NCI-H82 (cell line): ENCODE data around the gene EIF4G1.
A peak's percentile ranks its signal among the peaks of the same experiment; 100 is the strongest.

ENCODE experiments used
- DNase-seq: peaks from one replicate; lab custom pipeline; 2025; lab: John Stamatoyannopoulos, UW

The EIF4G1 gene

DNA sequence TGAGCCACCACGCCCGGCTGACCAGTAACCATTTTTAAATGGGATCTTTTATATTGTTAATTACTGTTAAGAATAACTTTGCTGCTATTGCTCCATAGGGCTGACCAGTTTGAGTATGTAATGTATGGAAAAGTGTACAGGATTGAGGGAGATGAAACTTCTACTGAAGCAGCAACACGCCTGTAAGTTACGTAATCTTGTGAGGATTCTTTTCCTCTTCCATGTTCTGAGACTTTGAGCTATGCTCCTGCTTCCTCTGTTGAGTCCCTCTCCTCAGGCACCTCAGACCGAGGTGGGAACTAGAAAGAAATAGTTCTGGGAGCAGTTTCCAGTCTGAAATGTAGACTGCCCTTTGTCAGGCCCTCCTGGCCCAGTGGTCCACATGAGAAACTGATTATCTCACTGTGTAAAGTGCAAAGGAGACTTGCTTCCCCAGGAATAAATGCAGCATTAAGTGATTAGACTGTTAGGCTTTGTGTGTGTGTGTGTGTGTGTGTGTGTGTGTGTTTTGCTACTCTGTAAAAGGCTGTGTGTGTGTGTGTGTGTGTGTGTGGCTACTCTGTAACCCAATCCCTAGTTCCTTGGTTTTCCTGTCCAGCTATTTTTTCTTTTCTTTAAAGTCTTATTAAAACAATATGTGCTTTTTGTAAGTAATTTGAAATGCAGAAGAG is 52.3 kb downstream of the EIF4G1 start:
- DNase-seq = no peak

DNA sequence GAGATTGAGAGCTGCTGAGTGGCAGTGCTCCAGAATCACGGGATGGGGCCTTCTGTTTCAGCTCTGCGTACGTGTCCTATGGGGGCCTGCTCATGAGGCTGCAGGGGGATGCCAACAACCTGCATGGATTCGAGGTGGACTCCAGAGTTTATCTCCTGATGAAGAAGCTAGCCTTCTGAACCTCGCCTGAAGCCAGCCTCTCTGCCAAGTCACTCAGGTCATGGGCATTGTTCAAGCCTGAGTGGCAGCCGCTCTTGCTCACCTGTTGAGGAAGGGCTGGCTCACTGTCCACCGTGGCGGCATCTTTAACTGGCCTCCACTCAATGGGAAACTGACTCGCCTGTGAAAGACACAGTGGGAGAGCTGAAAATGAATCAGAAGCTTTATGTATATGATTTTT is 53.7 kb downstream of the EIF4G1 start:
- DNase-seq = no peak

DNA sequence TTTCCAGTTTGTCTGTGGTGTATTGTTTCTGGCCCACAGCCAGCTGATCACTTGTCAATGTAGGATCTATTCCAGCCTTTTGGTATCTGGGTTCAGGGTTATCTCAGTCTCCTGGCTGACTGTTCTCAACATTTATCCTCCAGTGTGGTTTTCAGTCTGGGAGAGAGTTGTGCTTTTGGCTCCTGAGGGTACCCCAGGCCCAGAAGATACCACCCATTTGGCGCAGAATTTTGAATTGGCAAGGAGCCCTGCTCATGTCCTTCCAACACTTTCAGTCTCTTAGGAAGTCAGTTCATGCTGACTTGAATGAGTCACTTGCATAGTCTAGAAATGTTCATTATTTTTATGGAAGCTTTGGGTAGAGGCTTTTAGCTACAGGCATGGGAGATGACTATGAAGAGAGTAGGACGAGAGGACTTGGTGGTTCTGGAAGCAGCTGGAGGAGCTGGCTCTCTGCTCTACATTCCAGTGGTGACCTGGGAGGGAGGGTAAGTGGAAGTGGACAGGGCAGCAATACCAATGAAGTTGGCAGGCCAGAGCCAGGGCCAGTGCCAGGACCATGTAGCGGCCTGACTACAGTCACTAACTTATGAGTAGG is 54.3 kb downstream of the EIF4G1 start:
- DNase-seq = no peak

DNA sequence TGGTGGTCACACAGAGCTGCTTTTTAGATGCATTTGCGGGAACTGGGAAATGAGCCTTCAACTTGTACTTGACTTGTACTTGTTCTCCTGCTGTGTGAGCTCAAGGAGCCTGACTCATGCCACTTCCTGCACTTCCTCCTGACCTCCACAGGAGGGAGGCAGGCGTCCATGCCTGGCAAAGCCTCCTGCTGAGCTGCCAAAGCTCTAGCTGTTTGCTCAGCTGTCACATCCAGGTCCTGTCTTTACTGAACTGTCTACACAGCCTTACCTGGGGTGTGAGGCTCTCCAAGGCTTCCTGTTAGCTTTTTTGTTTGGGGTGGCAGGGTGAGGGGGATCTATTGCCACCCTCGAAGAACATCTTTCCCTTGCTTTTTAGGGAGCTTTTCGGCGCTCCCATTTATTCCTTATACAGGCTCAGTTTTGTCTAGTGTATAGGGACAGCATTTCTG is 57.2 kb downstream of the EIF4G1 start:
- peak; percentile 95 for DNase-seq

- no peak for DNase-seq
Observed at GRCh38 chr3:184372296-184372821, 58.0 kb downstream of the EIF4G1 start.

DNA sequence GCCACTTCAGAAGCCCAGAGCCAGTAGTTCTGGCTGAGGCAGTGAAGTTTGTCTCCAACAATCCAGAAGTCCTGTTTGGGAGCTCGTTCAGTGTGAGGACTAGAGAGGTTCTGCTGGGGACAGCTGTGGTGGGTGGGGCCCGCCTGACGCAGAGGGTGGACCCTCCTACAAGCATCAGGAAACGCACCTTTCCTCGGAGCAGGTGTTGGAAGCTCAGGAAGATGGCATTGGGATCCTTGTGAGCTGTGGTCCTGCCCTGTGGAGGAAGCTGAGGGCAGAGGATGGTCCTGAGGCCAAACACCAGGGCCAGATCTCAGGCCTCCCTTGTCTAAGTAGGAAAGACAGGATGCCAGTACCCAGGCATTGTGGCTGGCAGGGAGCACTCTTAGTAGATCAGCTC is 58.5 kb downstream of the EIF4G1 start:
- DNase-seq = no peak

DNA sequence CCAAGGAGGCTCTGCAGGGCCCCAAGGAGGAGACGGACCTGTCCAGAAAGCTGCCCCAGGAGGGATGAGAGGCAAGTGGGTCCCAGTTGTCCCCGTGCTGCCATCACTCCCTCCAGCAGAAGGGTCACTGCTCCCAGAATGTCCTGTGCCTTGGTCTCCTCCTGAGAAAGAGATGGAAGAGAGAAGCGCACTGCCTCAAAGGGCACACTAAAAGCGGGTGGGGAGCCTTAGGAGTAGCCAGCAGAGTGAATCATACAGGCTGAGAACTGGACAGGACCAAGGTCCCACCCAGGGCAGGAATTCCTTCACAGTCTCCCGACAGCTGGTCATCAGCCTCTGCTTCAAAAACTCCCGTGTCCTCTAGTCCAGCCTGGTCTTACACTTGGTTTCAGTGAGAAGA is 59.0 kb downstream of the EIF4G1 start:
- DNase-seq = no peak

DNA sequence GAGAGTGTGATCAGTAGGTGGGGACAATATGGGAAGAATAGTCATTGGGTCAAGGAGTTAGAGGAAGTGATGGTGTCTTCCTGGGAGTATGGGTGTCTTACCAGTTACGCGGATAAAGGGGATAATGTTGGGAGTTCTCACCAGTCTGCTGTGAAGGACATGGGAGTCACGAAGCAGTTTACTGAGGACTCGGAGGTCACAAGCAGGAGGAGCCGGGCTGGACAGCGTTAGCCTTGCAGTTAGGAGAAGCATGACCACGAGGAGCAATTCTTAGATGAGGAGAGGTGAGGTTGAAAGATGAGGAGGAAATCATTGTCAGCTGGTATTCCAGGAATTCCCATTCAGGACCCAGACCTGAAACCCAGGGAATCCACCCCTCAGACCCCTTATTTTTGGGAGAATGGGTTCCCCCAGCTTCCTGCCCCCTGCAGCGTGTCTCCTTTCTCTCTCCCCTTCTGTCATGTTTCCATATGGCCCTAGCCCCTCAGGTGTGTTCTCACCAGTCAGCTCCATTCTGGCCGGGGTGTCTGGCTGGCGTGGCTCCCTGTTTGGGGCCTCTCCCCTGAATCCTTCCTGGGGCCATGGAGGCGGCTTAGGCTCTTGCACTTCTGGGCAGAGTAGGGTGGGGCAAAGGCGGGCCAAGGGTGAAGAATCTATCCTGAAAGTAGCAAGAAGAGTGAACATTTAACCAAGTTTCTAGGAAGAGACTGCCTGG is 61.5 kb downstream of the EIF4G1 start:
- no peak for DNase-seq

DNA sequence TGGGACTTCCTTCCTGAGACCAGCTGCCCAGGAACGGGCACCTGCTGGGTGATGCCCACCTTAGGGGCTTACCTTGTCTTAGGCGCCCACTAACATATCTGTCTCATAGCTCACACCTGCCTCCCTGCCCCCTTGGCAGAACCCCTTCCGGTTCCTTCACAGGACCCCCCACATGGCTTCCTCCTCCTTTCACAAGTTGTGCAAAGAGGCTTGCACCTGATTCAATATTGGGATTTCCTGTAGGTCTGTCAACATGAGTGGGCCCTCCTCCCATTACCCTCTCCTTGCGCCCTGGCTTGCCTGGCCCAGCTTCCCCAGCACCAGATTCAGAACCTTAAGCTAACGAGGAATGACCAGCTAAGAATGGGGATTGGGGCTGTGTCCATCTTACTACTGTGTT is 63.0 kb downstream of the EIF4G1 start:
- no peak for DNase-seq

DNA sequence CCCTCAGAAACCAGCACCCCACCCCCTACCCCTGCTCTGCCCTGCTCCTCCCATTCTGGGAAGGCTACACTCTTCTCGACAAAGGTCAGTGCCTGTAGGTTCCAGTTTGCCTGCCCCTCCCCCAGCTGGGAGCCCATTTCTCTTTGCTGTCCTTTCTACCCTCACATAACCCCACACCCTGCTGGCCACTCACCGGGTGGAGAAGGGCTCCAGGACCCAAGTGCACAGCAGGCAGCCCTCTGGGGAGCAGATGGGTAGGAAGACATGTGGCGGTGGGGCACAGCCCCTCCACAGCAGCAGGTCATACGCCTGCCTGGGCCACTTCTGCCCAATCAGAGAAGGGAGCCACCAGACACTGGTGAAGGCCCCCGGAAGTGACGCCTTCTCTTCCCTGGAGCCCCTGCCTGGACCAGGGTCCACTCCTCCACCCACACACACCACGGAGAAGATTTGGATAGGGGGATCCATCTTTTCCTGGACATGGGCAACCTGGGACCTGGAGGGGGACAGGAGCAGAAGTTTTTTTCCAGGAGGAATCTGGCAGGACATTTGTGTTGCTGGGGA is 63.6 kb downstream of the EIF4G1 start, which contains the start of gene THPO:
TSS of gene THPO (minus strand) at position 326 of the 564 bp plus-strand sequence. CDS start 1,948 bp downstream, outside the sequence.
- peak; percentile 81 for DNase-seq

- DNase-seq = peak; percentile 45
Observed at GRCh38 chr3:184378651-184379357, 64.4 kb downstream of the EIF4G1 start.

DNA sequence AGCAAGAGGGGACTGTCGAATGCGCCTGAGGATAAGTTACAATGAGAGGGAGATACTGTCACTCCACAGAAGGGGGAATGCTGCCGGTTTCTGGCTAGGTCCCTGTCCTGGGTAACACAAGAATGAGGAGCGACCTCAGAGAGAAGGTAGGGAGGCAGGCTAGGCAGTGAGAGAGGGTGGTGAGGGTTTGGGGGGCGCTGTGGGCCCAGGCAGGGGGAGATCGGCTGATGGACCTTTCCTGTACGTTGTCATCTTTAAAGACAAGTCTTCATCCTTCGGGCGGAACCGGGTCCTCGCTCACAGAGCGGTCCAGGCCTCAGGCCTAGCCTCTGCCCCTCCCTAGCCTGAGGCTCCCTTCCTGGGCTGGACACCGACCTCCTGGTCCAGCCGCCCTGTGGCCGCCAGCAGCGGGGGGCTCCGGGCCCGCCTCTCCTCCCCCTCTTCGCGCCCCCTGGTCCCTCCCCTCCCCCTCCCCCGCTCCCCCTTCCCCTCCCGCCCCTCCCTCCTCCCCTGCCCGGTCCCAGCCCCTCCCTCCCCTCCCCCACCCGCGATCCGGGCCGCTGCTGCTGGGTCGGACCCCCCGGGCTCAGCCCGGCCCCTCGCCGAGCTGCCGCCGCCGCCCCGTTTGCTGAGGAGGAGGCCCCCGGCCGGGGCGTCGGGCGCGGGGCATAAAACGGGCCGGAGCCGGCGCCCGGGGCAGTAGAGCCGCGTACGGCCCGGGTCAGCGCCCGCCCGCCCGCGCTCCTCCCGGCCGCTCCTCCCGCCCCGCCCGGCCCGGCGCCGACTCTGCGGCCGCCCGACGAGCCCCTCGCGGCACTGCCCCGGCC is 65.2 kb downstream of the EIF4G1 start, which contains the start of gene CHRD:
TSS of gene CHRD (plus strand) at position 697 of the 827 bp plus-strand sequence. CDS start 265 bp downstream, outside the sequence.
- DNase-seq = no peak

DNA sequence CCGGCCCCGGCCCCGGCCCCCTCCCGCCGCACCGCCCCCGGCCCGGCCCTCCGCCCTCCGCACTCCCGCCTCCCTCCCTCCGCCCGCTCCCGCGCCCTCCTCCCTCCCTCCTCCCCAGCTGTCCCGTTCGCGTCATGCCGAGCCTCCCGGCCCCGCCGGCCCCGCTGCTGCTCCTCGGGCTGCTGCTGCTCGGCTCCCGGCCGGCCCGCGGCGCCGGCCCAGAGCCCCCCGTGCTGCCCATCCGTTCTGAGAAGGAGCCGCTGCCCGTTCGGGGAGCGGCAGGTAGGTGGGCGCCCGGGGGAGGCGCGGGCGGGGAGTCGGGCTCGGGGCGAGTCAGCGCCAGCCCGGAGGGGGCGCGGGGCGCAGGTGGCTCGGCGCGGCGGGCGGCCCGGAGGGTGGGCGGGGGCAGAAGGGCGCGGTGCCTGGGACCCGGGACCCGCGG is 65.8 kb downstream of the EIF4G1 start:
- peak; percentile 79 for DNase-seq

- DNase-seq = no peak
Observed at GRCh38 chr3:184380627-184381260, 66.3 kb downstream of the EIF4G1 start.

GRCh38 chr3:184381261-184382224 is 67.1 kb downstream of the EIF4G1 start:
- no peak for DNase-seq

DNA sequence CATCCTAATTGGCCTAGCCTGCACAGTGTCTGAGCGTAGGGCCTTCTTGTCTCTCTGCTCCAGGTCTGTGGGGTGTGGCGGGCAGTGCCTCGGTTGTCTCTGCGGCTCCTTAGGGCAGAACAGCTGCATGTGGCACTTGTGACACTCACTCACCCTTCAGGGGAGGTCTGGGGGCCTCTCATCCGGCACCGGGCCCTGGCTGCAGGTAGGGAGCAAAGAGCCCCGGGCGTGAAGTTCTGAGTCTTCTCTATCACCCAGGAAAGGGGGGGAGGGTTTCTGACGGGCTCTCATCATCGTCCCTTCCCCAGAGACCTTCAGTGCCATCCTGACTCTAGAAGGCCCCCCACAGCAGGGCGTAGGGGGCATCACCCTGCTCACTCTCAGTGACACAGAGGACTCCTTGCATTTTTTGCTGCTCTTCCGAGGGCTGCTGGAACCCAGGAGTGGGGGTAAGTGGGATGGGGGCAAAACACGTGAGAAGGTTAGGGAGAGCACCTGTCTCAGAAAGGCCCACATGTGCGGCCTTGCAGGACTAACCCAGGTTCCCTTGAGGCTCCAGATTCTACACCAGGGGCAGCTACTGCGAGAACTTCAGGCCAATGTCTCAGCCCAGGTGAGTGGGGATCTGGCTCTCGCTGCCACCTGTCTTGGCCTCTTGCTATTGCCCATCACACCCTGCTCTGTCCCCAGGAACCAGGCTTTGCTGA is 68.1 kb downstream of the EIF4G1 start:
- DNase-seq = no peak

DNA sequence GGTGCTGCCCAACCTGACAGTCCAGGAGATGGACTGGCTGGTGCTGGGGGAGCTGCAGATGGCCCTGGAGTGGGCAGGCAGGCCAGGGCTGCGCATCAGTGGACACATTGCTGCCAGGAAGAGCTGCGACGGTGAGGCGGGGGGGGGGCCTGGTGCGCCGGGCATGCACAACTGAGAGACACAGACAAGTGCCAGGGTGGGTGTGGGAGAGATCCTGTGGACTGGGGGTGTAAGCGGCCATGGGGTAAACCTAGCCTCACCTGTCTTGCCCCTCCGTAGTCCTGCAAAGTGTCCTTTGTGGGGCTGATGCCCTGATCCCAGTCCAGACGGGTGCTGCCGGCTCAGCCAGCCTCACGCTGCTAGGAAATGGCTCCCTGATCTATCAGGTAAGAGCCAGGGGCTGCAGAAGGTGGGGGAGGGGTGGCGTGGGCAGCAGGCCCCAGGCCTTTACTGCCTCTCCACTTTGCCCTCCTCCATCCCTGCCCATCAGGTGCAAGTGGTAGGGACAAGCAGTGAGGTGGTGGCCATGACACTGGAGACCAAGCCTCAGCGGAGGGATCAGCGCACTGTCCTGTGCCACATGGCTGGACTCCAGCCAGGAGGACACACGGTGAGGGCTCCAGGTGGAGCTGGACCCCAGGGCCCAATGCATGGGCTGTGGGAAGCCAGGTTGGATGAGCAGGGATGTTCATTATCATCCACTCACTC is 68.8 kb downstream of the EIF4G1 start:
- DNase-seq = no peak

- DNase-seq = no peak
Observed at GRCh38 chr3:184384342-184384741, 69.9 kb downstream of the EIF4G1 start.
